Fibroblast of upper back skin (primary cell): ENCODE data around the gene TTYH1.

Experiments used
- DNase-seq: peaks from one replicate; pipeline ENCODE4 v3.0.0-alpha.2; 2013

Gene TTYH1

DNA sequence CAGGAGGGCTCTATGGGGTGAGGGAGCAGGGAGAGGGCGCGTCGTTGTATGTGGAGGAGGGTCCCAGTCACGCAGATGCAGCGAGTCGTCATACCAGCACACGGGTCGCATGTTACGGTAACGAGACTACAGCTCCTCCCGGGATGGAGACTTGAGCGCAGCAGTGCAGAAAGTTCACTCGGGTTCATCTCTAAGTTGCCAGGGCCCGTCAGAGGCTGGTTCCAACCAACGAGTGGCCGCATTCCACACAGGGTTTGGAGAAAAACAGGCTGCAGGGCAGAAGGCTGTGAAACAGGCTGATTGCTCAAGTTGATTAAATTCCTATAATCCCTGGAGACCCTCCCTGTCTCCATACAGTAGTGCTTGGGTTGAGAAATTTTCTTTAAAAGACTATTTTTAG, 21.9 kb upstream of the TTYH1 start:
- DNase-seq, result no peak

GRCh38 chr19:54395685-54396084, 19.6 kb upstream of the TTYH1 start:
- no peak for DNase-seq

- no peak for DNase-seq
Observed at GRCh38 chr19:54399189-54399588, 16.1 kb upstream of the TTYH1 start.

DNA sequence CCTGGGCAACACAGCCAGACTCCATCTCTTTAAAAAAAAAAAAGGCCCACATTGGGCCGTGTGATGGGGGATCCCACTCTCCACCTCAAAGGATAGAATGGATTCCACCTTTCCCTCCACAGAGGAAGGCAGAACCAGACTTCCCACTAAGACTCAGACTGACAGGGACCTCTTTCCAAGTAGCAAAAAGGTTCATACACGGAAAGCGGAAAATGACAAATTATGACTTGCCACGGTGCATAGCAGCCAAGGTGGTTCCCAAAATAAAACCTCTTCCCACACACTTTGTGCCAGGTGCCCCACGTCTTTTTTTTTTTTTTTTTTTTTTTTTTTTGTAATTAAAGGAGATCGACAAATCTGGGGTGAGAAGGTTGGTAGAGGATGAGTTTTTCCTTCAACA, 14.4 kb upstream of the TTYH1 start:
- DNase-seq, result no peak

DNA sequence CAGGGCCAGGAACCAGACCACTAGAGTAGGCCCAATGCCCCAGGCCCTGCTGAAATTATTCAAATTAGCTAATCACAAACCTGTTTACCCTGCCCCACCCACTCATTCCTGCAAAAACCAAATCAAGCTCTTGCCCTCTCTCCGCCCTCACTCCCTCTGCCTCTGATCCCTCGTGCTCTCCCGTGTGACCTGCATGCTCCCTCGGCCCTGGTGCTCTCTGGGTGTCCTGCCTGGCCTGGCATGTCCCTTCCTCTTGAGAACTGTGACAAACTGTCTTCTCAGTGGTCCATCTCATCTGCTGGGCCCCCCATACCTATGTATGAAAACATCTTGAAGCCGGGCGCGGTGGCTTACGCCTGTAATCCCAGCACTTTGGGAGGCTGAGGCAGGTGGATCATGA, 12.2 kb upstream of the TTYH1 start:
- no peak for DNase-seq

GRCh38 chr19:54405628-54406027, 9.6 kb upstream of the TTYH1 start:
- DNase-seq, result no peak

DNA sequence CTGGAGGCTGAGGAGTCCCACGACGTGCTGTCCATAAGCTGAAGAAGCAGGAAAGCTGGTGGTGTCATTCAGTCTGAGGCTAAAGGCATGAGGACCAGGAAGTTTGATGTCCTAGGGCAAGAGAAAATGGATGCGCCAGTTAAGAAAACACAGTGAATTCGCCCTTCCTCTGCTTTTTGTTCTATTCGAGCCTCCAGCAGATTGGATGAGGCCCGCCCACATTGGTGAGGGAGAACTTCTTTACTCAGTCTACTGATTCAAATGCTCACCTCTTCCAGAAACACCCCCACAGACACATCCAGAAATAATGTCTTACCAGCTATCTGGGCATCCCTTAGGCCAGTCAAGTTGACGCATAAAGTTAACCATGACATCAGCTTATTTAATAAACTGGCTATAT, 7.5 kb upstream of the TTYH1 start:
- no peak for DNase-seq

DNA sequence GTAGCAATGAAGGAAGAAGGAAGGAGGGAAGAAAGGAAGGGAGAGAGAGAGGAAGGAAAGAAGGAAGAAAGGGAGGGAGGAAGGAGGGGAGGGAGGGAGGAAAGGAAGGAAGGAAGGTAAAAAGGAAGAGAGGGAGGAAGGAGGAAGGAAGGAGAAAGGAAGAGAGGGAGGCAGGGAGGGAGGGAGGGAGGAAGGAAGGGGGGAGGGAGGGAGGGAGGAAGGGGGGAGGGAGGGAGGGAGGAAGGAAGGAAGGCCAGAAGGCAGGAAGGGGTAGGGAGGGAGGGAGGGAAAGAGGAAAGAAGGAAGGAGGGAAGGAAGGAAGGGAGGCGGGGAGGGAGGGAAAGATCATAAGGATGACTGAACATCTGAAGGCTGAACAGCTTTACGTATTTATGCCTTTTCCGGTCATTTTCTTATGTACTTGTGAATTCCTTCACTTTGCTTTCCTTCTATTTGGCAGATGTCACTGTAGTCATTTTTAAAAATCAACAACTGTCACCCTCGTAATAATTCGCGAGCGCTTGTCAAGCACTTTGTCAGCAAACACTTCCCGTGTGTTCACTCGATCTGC, 6.7 kb upstream of the TTYH1 start:
- no peak for DNase-seq

GRCh38 chr19:54411033-54411432, 4.2 kb upstream of the TTYH1 start:
- DNase-seq, result no peak

GRCh38 chr19:54412877-54413276, 2.4 kb upstream of the TTYH1 start:
- no peak for DNase-seq

GRCh38 chr19:54414156-54414555, 1.1 kb upstream of the TTYH1 start:
- no peak for DNase-seq

- no peak for DNase-seq
Observed at GRCh38 chr19:54415901-54416673, 823 bp downstream of the TTYH1 start.

GRCh38 chr19:54416695-54417491, 1.6 kb downstream of the TTYH1 start:
- no peak for DNase-seq

DNA sequence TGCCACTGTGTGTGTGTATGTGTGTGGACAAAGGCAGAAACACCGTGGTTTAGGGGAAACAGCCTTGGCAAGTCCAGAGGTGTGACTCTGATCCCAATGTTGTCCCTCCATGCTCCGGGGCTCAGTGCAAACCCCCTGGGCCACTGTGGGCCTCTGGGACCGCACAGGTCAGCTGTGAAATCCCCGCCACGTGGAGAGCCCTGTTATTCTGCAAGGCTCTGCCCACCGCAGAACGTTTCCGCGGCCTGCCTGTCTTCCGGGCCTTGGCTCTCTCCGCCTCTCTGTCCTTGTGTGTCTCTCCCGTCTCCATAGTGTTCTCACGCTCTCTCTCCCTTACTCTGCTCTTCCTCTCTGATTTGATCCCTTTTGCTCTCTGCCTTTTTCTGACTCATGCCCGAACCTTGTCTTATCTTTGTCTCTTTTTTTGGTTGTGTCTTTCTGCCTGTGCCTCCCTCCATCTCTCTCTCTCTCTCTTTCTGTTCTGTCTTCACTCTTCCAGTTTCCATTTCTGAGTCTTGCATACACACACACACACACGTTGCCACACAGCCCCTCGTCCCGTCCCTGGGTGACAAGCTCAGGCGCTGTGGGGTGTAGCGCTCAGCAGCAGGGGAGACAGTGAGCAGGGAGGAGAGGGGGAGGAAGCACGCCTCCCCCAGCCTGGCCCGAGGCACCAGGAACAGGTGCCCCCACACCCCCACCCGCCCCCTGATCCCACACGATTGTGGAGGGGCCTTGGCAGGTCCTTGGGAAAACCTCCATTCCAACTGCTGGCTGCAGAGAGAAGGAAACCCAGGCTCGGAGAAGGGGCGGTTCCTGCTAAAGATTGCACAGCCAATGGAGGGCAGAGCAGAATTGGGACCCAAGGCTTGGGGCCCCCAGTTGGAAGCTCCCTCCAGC, 3.0 kb downstream of the TTYH1 start:
- peak; percentile 10 for DNase-seq

DNA sequence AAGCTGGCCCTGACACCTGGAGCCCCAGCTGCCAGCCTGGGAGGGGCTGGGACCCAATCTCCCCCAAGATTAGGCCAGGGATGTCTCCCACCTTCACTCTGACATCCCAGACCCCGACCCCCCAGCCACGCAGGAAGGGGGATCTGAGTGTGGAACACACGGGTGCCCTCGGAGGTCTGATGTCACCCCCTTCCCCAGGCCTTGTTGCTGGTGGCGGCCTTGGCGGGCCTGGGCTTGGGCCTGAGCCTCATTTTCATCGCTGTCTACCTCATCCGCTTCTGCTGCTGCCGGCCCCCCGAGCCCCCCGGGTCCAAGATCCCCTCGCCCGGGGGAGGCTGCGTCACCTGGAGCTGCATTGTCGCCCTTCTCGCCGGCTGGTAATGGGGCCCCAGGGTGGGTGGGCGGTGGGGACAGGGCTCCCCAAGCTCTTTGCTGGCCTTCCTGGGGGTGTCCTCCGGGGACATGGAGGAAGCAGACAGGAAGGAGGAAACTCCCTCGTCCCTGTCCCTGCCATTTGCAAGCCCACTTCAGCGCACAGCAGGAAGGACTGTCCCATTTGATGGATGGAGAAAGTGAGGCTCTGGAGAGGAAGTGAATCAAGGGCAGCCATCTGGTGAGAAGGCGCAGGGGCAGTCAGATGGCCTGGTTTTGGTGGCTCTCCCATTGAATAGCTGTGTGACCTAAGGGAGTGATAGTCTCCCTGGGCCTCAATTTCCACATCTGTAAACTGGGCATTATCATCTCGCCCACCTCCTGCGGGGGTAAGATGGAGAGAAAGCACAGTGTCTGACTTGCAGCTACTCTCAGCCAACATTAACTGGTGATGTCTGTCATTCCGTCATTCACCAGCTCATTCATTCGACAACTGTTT, 3.9 kb downstream of the TTYH1 start:
- no peak for DNase-seq

DNA sequence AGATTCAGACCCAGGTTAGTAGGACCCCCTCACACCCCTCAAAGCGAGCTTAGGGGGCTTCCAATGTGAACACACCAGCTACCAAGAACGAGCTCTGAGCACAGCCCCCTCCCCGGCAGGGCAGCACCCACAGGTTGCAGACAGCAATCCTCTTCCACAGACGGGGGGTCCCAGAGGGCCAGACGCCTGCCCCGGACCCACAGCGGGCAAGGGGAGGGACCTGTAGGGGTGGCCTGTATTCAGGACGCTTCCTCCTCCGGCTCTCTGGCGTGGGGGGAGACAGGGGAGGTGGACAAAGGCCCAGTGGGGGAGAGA, 4.8 kb downstream of the TTYH1 start:
- DNase-seq, result no peak

- DNase-seq, result no peak
Observed at GRCh38 chr19:54420383-54421168, 5.3 kb downstream of the TTYH1 start.

DNA sequence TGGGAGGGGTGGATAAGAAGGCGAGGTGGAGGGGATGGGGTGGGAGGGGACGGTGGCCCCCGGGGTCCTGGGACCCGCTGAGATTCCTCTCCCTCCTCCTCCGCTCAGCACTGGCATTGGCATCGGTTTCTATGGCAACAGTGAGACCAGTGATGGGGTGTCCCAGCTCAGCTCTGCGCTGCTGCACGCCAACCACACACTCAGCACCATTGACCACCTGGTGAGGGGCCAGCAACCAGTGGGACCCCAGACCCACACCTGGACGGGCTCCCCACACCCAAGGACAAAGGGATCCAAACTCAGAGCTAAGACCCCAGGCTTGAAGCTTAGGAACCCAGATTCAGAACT, 5.9 kb downstream of the TTYH1 start:
- DNase-seq, result no peak

DNA sequence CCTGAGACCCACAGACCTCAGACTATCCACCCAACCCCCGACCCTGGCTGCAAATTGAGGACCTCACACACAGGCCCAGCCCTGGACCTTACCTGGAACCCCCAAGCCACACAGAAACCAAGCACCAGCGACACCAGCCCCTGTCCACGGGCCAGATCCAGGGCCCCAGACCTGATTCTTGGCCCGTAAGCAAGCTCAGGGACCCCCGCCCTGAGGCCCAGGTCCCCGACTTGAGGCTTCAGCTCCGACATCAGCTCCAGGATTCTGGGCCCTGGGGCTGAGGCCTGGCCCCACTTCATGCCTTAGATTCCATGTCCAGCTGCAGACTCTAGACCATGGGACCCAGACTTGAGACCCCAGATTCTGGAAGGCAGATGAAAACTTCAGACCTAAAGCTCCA, 6.3 kb downstream of the TTYH1 start:
- no peak for DNase-seq

- no peak for DNase-seq
Observed at GRCh38 chr19:54422136-54422535, 6.9 kb downstream of the TTYH1 start.

GRCh38 chr19:54424201-54424600, 8.9 kb downstream of the TTYH1 start:
- no peak for DNase-seq
